ENCODE data around the gene C1QL4.

The C1QL4 gene

GRCh38 chr12:49347311-49348193 is 10.6 kb upstream of the C1QL4 start:
- peak; percentile 53 to 66 (median 63) for DNase-seq (ENCODE audit: low read depth in 3 of 3)

- peak in 1 of 3 experiments; percentile 21 for DNase-seq (ENCODE audit: low read depth in 3 of 3)
Measured at GRCh38 chr12:49346659-49347310, 9.8 kb upstream of the C1QL4 start, which contains the start of gene DNAJC22. TSS of gene DNAJC22 (plus strand) at chr12:49346888. CDS start at chr12:49348873, 1,985 bp downstream.

GRCh38 chr12:49345825-49346658 is 9.1 kb upstream of the C1QL4 start:
- DNase-seq (ENCODE audit: low read depth in 3 of 3), result no peak

- no peak for DNase-seq (ENCODE audit: low read depth in 3 of 3)
Measured at GRCh38 chr12:49345051-49345824, 8.2 kb upstream of the C1QL4 start.

GRCh38 chr12:49344486-49345050 is 7.6 kb upstream of the C1QL4 start:
- DNase-seq (ENCODE audit: low read depth in 3 of 3), result no peak

- peak in 1 of 3 experiments; percentile 42 for DNase-seq (ENCODE audit: low read depth in 3 of 3)
Measured at GRCh38 chr12:49342914-49343731, 6.1 kb upstream of the C1QL4 start.

- DNase-seq (ENCODE audit: low read depth in 3 of 3), result peak; percentile 46 to 60 (median 47)
Measured at GRCh38 chr12:49342066-49342913, 5.3 kb upstream of the C1QL4 start.

GRCh38 chr12:49341777-49342065 is 4.7 kb upstream of the C1QL4 start:
- no peak for DNase-seq (ENCODE audit: low read depth in 3 of 3)

GRCh38 chr12:49340971-49341776 is 4.2 kb upstream of the C1QL4 start:
- no peak for DNase-seq (ENCODE audit: low read depth in 3 of 3)

- no peak for DNase-seq (ENCODE audit: low read depth in 3 of 3)
Measured at GRCh38 chr12:49340095-49340870, 3.3 kb upstream of the C1QL4 start.

- no peak for DNase-seq (ENCODE audit: low read depth in 3 of 3)
Measured at GRCh38 chr12:49339464-49339861, 2.5 kb upstream of the C1QL4 start.

- no peak for DNase-seq (ENCODE audit: low read depth in 3 of 3)
Measured at GRCh38 chr12:49338830-49339463, 2.0 kb upstream of the C1QL4 start.

GRCh38 chr12:49335955-49336644 is 888 bp downstream of the C1QL4 start:
- DNase-seq (ENCODE audit: low read depth in 3 of 3), result no peak

- no peak for DNase-seq (ENCODE audit: low read depth in 3 of 3)
Measured at GRCh38 chr12:49335118-49335954, 1.7 kb downstream of the C1QL4 start.

- DNase-seq (ENCODE audit: low read depth in 3 of 3), result no peak
Measured at GRCh38 chr12:49334681-49335080, 2.3 kb downstream of the C1QL4 start.

GRCh38 chr12:49334226-49334625 is 2.8 kb downstream of the C1QL4 start:
- no peak for DNase-seq (ENCODE audit: low read depth in 3 of 3)

All from stimulated activated CD4-positive, alpha-beta T cell treated with anti-CD3 and anti-CD28 coated beads, TNF-alpha, amount 100 ng/mL, for 4 hours (primary cell).